Endodermal cell (in vitro differentiated cells): ENCODE measurements around the gene CAMTA1. TPM values are rescaled to one million over a fixed set of nuclear protein-coding genes. Genes with fewer than 3 reads are reported as not detected.

Experiments used
- DNase-seq: peaks from one replicate; pipeline ENCODE4 v3.0.0-alpha.2; 2017
- H3K27ac ChIP-seq: 2 replicates; pipeline ENCODE4 v1.5.1; 2013; ENCODE audit warnings: mild to moderate bottlenecking, low read depth, low read length, moderate library complexity
- H3K27me3 ChIP-seq: 2 replicates; pipeline ENCODE4 v1.6.1; 2013; ENCODE audit warnings: mild to moderate bottlenecking, low read length, moderate library complexity; ENCODE audit not compliant: insufficient read depth, control insufficient read depth, poor library complexity, severe bottlenecking
- H3K36me3 ChIP-seq: 2 replicates; pipeline ENCODE4 v1.7.0; 2013; ENCODE audit warnings: mild to moderate bottlenecking, low read length, moderate library complexity; ENCODE audit not compliant: control insufficient read depth, insufficient read depth
- H3K4me1 ChIP-seq: one replicate; pipeline ENCODE4 v1.7.0; 2013; ENCODE audit warnings: low read length; ENCODE audit not compliant: control insufficient read depth, insufficient read depth
- H3K4me3 ChIP-seq: 2 replicates; pipeline ENCODE4 v1.5.1; 2013; ENCODE audit warnings: mild to moderate bottlenecking, low read length, moderate library complexity
- H3K9ac ChIP-seq: 2 replicates; pipeline ENCODE4 v1.6.1; 2013; ENCODE audit warnings: mild to moderate bottlenecking, low read length, moderate library complexity; ENCODE audit not compliant: poor library complexity, severe bottlenecking; ENCODE audit errors: extremely low read depth
- H3K9me3 ChIP-seq: 2 replicates; pipeline ENCODE4 v1.6.1; 2013; ENCODE audit warnings: mild to moderate bottlenecking, low read length, moderate library complexity; ENCODE audit not compliant: control insufficient read depth
- H3K27ac Mint-ChIP-seq: 2 replicates; pipeline ENCODE4 v1.8.0; 2020; ENCODE audit warnings: mixed read lengths
- H3K27me3 Mint-ChIP-seq: 2 replicates; pipeline ENCODE4 v1.8.0; 2021; ENCODE audit warnings: mild to moderate bottlenecking, mixed read lengths; ENCODE audit not compliant: insufficient read depth
- H3K36me3 Mint-ChIP-seq: 2 replicates; pipeline ENCODE4 v1.8.0; 2020; ENCODE audit warnings: low read depth, mixed read lengths
- H3K4me1 Mint-ChIP-seq: 2 replicates; pipeline ENCODE4 v1.8.0; 2020; ENCODE audit warnings: mixed read lengths
- H3K4me3 Mint-ChIP-seq: 2 replicates; pipeline ENCODE4 v1.8.0; 2020; ENCODE audit warnings: mild to moderate bottlenecking, moderate library complexity, mixed read lengths
- H3K9me3 Mint-ChIP-seq: 2 replicates; pipeline ENCODE4 v1.8.0; 2020; ENCODE audit warnings: mild to moderate bottlenecking, mixed read lengths
- WGBS, 2 experiments: methylation state at CpG; one replicate each; pipeline versions ENCODE4 v1.1.5 to v1.1.7; 2013; ENCODE audit warnings: missing lambda C conversion rate in 2 of 2, mixed read lengths in 1 of 2; ENCODE audit not compliant: insufficient coverage in 1 of 2, insufficient read length in 1 of 2; 5-methylcytosine and 5-hydroxymethylcytosine counted together
- total RNA-seq, 2 donors: library from RNA; stranded (reverse); fragmentation: NEBNext Ultra II Directional in 1 of 2; extraction: Animal tissue kit (Norgen Biotek cat#: 25700) in 1 of 2; gene quantifications; 2 replicates in 1 of 2; 3 replicates in 1 of 2; pipeline ENCODE4 v1.2.1, GENCODE V29; 2021
- TF ChIP-seq, protein P1 (sequence below): fragments of 200-600 bp; sonication (generic); conservative IDR thresholded peaks from 2 replicates; pipeline ENCODE4 v1.5.0; 2021; ENCODE audit warnings: antibody characterized with exemption, mild to moderate bottlenecking

Gene CAMTA1
- total RNA-seq, 2 donors from 2014 or later = 123 to 137 TPM

DNA sequence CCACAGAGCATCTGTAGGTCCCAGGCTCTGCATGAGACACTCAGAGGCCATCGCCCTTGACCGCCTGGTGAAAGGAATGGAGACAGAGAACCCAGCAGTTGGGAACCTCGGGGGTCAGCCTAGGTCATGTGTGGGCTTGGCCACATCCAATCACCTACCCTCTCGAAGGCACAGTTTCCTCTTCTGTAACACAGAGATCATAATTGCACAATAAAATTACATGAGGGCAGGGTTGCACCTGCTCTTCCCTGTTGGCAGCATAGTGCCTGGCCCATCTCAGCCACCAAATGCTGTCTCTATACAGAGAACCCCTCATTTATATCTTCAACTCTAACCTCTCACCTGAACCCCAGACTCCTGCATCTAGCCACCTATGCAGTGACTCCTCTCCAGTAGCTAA lies 567.7 kb downstream of the CAMTA1 start:
- Histone ChIP-seq H3K27ac (no peak overlapping the region), H3K4me3 (no peak overlapping the region), H3K36me3 (no peaks in the 10 kb centered on the region), H3K9ac (no peak overlapping the region), H3K9me3 (no peaks in the 10 kb centered on the region), H3K27me3 (no peaks in the 10 kb centered on the region), H3K4me1 (no peaks in the 10 kb centered on the region)
- H3K27ac Mint-ChIP-seq = no peak overlapping the region
- no peak for DNase-seq
- no peaks in the 10 kb centered on the region for H3K9me3 Mint-ChIP-seq
- H3K36me3 Mint-ChIP-seq = no peaks in the 10 kb centered on the region
- TF ChIP-seq, protein P1, sequence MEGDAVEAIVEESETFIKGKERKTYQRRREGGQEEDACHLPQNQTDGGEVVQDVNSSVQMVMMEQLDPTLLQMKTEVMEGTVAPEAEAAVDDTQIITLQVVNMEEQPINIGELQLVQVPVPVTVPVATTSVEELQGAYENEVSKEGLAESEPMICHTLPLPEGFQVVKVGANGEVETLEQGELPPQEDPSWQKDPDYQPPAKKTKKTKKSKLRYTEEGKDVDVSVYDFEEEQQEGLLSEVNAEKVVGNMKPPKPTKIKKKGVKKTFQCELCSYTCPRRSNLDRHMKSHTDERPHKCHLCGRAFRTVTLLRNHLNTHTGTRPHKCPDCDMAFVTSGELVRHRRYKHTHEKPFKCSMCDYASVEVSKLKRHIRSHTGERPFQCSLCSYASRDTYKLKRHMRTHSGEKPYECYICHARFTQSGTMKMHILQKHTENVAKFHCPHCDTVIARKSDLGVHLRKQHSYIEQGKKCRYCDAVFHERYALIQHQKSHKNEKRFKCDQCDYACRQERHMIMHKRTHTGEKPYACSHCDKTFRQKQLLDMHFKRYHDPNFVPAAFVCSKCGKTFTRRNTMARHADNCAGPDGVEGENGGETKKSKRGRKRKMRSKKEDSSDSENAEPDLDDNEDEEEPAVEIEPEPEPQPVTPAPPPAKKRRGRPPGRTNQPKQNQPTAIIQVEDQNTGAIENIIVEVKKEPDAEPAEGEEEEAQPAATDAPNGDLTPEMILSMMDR = no peak
- H3K27me3 Mint-ChIP-seq = peaks cover 2% of the 10 kb centered on the region
- no peak overlapping the region for H3K4me3 Mint-ChIP-seq
- whole genome bisulfite sequencing, 2 experiments = 87 to 94% methylated on average over 2 to 4 of the region's 4 CpGs
- H3K4me1 Mint-ChIP-seq = no peaks in the 10 kb centered on the region

DNA sequence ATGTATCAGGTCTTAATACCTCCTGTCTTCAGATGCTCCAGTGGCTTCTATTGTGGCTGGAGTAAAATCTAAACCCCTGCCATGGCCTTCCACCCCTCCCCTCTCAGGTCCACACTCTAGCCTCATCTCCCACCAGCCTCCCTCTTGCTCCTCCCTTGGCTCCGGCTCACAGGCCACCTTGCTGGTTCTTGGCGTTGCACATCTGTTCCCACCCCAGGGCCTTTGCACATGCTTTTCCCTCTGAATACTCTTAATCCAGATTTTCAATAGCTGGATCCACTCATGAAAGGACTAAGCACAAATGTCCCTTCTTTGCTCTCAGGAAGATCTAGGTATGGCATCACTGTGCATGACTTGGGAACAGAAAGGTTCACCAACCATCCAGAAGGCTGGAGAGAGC lies 570.4 kb downstream of the CAMTA1 start:
- 93% methylated on average over 2 of the region's 2 CpGs for WGBS, 2 experiments
- DNase-seq = no peak
- H3K36me3 ChIP-seq = no peaks in the 10 kb centered on the region
- H3K36me3 Mint-ChIP-seq = no peaks in the 10 kb centered on the region
- no peaks in the 10 kb centered on the region for H3K4me1 Mint-ChIP-seq
- peaks cover 5% of the 10 kb centered on the region for H3K27me3 Mint-ChIP-seq
- no peaks in the 10 kb centered on the region for H3K9me3 Mint-ChIP-seq
- no peaks in the 10 kb centered on the region for H3K4me1 ChIP-seq
- H3K27me3 ChIP-seq = no peaks in the 10 kb centered on the region
- no peaks in the 10 kb centered on the region for H3K9me3 ChIP-seq
- H3K27ac ChIP-seq = no peak overlapping the region
- TF ChIP-seq, protein P1 = no peak
- H3K9ac ChIP-seq = no peak overlapping the region
- no peak overlapping the region for H3K4me3 Mint-ChIP-seq
- no peak overlapping the region for H3K27ac Mint-ChIP-seq
- no peak overlapping the region for H3K4me3 ChIP-seq

DNA sequence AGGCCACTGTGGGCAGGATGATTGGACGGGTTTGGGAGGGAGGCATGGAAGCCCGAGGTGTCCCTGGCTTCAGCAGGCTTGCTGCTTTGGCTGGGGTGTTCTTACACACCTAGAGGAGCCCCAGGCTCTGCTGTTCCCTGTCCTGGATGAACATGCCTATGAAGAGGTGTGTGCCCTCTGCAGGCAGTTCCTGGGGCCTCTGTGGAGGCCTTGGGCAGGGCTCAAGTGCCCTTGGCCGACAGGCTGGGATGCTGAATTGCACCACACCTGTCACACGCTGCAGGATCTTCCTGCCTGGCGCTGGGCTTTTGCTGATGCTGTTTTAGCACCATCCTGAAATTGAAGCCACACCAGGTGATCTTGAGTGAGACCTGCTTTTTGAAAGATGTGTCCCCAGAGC lies 570.8 kb downstream of the CAMTA1 start:
- H3K4me3 Mint-ChIP-seq = no peak overlapping the region
- no peaks in the 10 kb centered on the region for H3K36me3 Mint-ChIP-seq
- no peaks in the 10 kb centered on the region for H3K4me1 Mint-ChIP-seq
- no peaks in the 10 kb centered on the region for H3K4me1 ChIP-seq
- no peak for DNase-seq
- H3K27ac Mint-ChIP-seq = no peak overlapping the region
- H3K9me3 Mint-ChIP-seq = no peaks in the 10 kb centered on the region
- H3K9ac ChIP-seq = no peak overlapping the region
- no peaks in the 10 kb centered on the region for H3K36me3 ChIP-seq
- H3K27me3 Mint-ChIP-seq = peaks cover 5% of the 10 kb centered on the region
- H3K27ac ChIP-seq = no peak overlapping the region
- no peaks in the 10 kb centered on the region for H3K9me3 ChIP-seq
- TF ChIP-seq, protein P1 = peak; percentile 28
- WGBS, 2 experiments = 89% methylated on average over 3 to 5 of the region's 5 CpGs
- no peak overlapping the region for H3K4me3 ChIP-seq
- no peaks in the 10 kb centered on the region for H3K27me3 ChIP-seq
